H1 (cell line): ENCODE data around the gene TMEM145. TPM values are rescaled to one million over a fixed set of nuclear protein-coding genes. Genes with fewer than 3 reads are reported as not detected.
A peak's percentile ranks its signal among the peaks of the same experiment; 100 is the strongest.

Experiments
- CTCF ChIA-PET: fragments of 300-600 bp; sonication (Branson Sonifier 250); formaldehyde crosslinking; loops from one replicate; lab custom pipeline; 2021; ENCODE audit not compliant: partially characterized antibody; lab: Charles Lee
- POLR2A ChIA-PET: fragments of 300-600 bp; sonication (Branson Sonifier 250); formaldehyde crosslinking; loops from one replicate; lab custom pipeline; 2021; ENCODE audit warnings: inconsistent platforms; ENCODE audit not compliant: partially characterized antibody; lab: Charles Lee
- DNase-seq, 2 experiments: peaks; one replicate each; pipeline versions ENCODE4 v3.0.0 to v3.0.0-alpha.2; 2010 to 2022; ENCODE audit warnings: low spot score in 2 of 2, low read depth in 1 of 2, mixed read lengths in 1 of 2
- FAIRE-seq: peaks from 2 replicates; lab custom pipeline; 2011; peaks lifted over from hg19 to GRCh38; lab: Jason Lieb, UNC
- H2AFZ ChIP-seq: 2 replicates; pipeline ENCODE4 v1.8.1; 2012; ENCODE audit warnings: low read length, inconsistent platforms
- H2AK5ac ChIP-seq: 2 replicates; pipeline ENCODE4 v1.6.1; 2013; ENCODE audit warnings: low read depth, low read length
- H2BK120ac ChIP-seq: replicated peaks from 2 replicates; pipeline ENCODE3; 2013; ENCODE audit warnings: low read depth, low read length, inconsistent platforms
- H2BK12ac ChIP-seq: 2 replicates; pipeline ENCODE4 v1.6.1; 2013; ENCODE audit warnings: low read depth, low read length
- H2BK15ac ChIP-seq: 2 replicates; pipeline ENCODE4 v1.6.1; 2013; ENCODE audit warnings: low read length
- H2BK20ac ChIP-seq: 2 replicates; pipeline ENCODE4 v1.6.1; 2013; ENCODE audit warnings: low read length
- H2BK5ac ChIP-seq: 2 replicates; pipeline ENCODE4 v1.6.1; 2013; ENCODE audit warnings: low read depth, low read length
- H3K14ac ChIP-seq: 2 replicates; pipeline ENCODE4 v1.6.1; 2013; ENCODE audit warnings: inconsistent platforms; ENCODE audit not compliant: insufficient read length
- H3K18ac ChIP-seq: 2 replicates; pipeline ENCODE4 v1.6.1; 2013; ENCODE audit warnings: low read length; ENCODE audit errors: extremely low read depth
- H3K23ac ChIP-seq: 2 replicates; pipeline ENCODE4 v1.6.1; 2013; ENCODE audit warnings: inconsistent platforms; ENCODE audit not compliant: insufficient read length
- H3K23me2 ChIP-seq: 2 replicates; pipeline ENCODE4 v1.6.1; 2013; ENCODE audit warnings: low read depth, low read length
- H3K27ac ChIP-seq: 2 replicates; pipeline ENCODE4 v1.6.1; 2011; ENCODE audit warnings: low read depth, low read length, inconsistent platforms
- H3K27me3 ChIP-seq, 4 experiments: replicated peaks in 1 of 4; 1 replicate in 1 of 4; 2 replicates in 3 of 4; pipeline versions ENCODE4 v1.6.1 to v1.8.1; 2011 to 2013; ENCODE audit warnings: low read length in 3 of 4, mild to moderate bottlenecking in 3 of 4, inconsistent platforms in 2 of 4, mixed read lengths in 2 of 4, moderate library complexity in 1 of 4; ENCODE audit not compliant: control insufficient read depth in 3 of 4, insufficient read depth in 3 of 4; ENCODE audit errors: extremely low read depth in 1 of 4
- H3K36me3 ChIP-seq, 4 experiments: 2 replicates each; pipeline versions ENCODE4 v1.6.1 to v1.8.1; 2011 to 2013; ENCODE audit warnings: mild to moderate bottlenecking in 4 of 4, low read length in 3 of 4, moderate library complexity in 2 of 4, control low read depth in 1 of 4, inconsistent platforms in 1 of 4; ENCODE audit not compliant: insufficient read depth in 4 of 4, control insufficient read depth in 2 of 4
- H3K4ac ChIP-seq: replicated peaks from 2 replicates; pipeline ENCODE3; 2013; ENCODE audit warnings: low read length, low read depth, mixed read lengths, inconsistent platforms; ENCODE audit not compliant: insufficient read length
- H3K4me1 ChIP-seq, 4 experiments: replicated peaks in 1 of 4; 1 replicate in 1 of 4; 2 replicates in 3 of 4; pipeline versions ENCODE4 v1.6.1 to v1.8.1; 2011 to 2013; ENCODE audit warnings: low read length in 3 of 4, inconsistent platforms in 2 of 4, mixed read lengths in 1 of 4; ENCODE audit not compliant: insufficient read depth in 4 of 4, control insufficient read depth in 3 of 4
- H3K4me2 ChIP-seq, 2 experiments: 2 replicates each; pipeline versions ENCODE4 v1.6.1 to v1.8.1; 2011 to 2013; ENCODE audit warnings: low read depth in 2 of 2, low read length in 2 of 2, control low read depth in 1 of 2, inconsistent platforms in 1 of 2, mild to moderate bottlenecking in 1 of 2; ENCODE audit not compliant: insufficient read depth in 1 of 2
- H3K4me3 ChIP-seq, 4 experiments: fragments of 200-600, 300-600 bp in 1 of 4; sonication (generic), shearing (Covaris generic), sonication (Bioruptor Twin) in 1 of 4; 2 replicates each; pipeline versions ENCODE4 v1.5.1 to v1.8.1; 2011 to 2016; ENCODE audit warnings: low read length in 4 of 4, low read depth in 3 of 4, control low read depth in 2 of 4, inconsistent platforms in 2 of 4, mild to moderate bottlenecking in 2 of 4, mixed read lengths in 1 of 4, moderate library complexity in 1 of 4; ENCODE audit not compliant: insufficient read depth in 2 of 4; ENCODE audit errors: extremely low read depth in 1 of 4
- H3K56ac ChIP-seq: replicated peaks from 2 replicates; pipeline ENCODE3; 2013; ENCODE audit warnings: low read depth, mild to moderate bottlenecking, mixed read lengths, low read length, inconsistent platforms; ENCODE audit not compliant: insufficient read length
- H3K79me1 ChIP-seq: 2 replicates; pipeline ENCODE4 v1.6.1; 2013; ENCODE audit warnings: low read depth, low read length, control low read depth
- H3K79me2 ChIP-seq, 2 experiments: 2 replicates each; pipeline versions ENCODE4 v1.6.1 to v1.8.1; 2012 to 2013; ENCODE audit warnings: low read length in 2 of 2, mild to moderate bottlenecking in 2 of 2, inconsistent platforms in 1 of 2; ENCODE audit not compliant: insufficient read depth in 2 of 2, control insufficient read depth in 1 of 2
- H3K9ac ChIP-seq, 4 experiments: replicated peaks in 1 of 4; 1 replicate in 1 of 4; 2 replicates in 3 of 4; pipeline versions ENCODE4 v1.6.1 to v1.8.1; 2011 to 2013; ENCODE audit warnings: low read depth in 3 of 4, low read length in 3 of 4, control low read depth in 2 of 4, mild to moderate bottlenecking in 2 of 4, moderate library complexity in 2 of 4, inconsistent platforms in 1 of 4; ENCODE audit errors: extremely low read depth in 1 of 4
- H3K9me3 ChIP-seq, 2 experiments: 2 replicates each; pipeline versions ENCODE4 v1.6.1 to v1.8.1; 2012 to 2013; ENCODE audit warnings: mild to moderate bottlenecking in 2 of 2, moderate library complexity in 2 of 2, control low read depth in 1 of 2, inconsistent platforms in 1 of 2, low read depth in 1 of 2, low read length in 1 of 2, mixed read lengths in 1 of 2; ENCODE audit not compliant: insufficient read depth in 2 of 2
- H4K20me1 ChIP-seq, 2 experiments: replicated peaks in 1 of 2; 2 replicates each; pipeline versions ENCODE3 to v1.8.1; 2011 to 2013; ENCODE audit warnings: inconsistent platforms in 2 of 2, low read length in 2 of 2, mild to moderate bottlenecking in 1 of 2; ENCODE audit not compliant: insufficient read depth in 2 of 2, control insufficient read depth in 1 of 2
- H4K5ac ChIP-seq: 2 replicates; pipeline ENCODE4 v1.6.1; 2013; ENCODE audit warnings: low read length, low read depth, mixed read lengths, inconsistent platforms; ENCODE audit not compliant: insufficient read length
- H4K8ac ChIP-seq: 2 replicates; pipeline ENCODE4 v1.8.0; 2013; ENCODE audit warnings: mild to moderate bottlenecking, moderate library complexity, low read length, inconsistent platforms; ENCODE audit not compliant: insufficient read depth; ENCODE audit errors: extremely low read depth
- H4K91ac ChIP-seq: replicated peaks from 2 replicates; pipeline ENCODE3; 2013; ENCODE audit warnings: low read length, mixed read lengths, inconsistent platforms; ENCODE audit not compliant: insufficient read length
- WGBS, 2 experiments: shearing (Covaris generic) in 1 of 2; methylation state at CpG; one replicate each; pipeline versions ENCODE4 v1.1.6 to v1.1.7; 2013 to 2015; ENCODE audit warnings: low lambda C conversion rate in 2 of 2, mixed read lengths in 2 of 2, inconsistent platforms in 1 of 2, low coverage in 1 of 2, missing lambda C conversion rate in 1 of 2; ENCODE audit not compliant: insufficient replicate concordance in 2 of 2, insufficient coverage in 1 of 2, insufficient read length in 1 of 2; ENCODE audit errors: extremely low coverage in 1 of 2, missing lambda C conversion rate in 1 of 2; 5-methylcytosine and 5-hydroxymethylcytosine counted together
- polyA plus RNA-seq, 7 experiments: library from polyadenylated mRNA; depleted of rRNA in 3 of 7; stranded (reverse) in 5 of 7; unstranded in 2 of 7; fragments of >200 nt in 5 of 7; fragments of 200-250 nt in 2 of 7; gene quantifications; 1 replicate in 5 of 7; 2 replicates in 1 of 7; 4 replicates in 1 of 7; pipeline versions ENCODE4 v1.2.1 to v1.2.3, GENCODE V29; 2011 to 2013; ENCODE audit warnings: missing spikeins in 2 of 7, mixed read lengths in 2 of 7
- total RNA-seq: library from RNA; stranded (reverse); fragmentation: NEBNext Ultra II Directional; extraction: Animal tissue kit (Norgen Biotek cat#: 25700); gene quantifications from 2 replicates; pipeline ENCODE4 v1.2.1, GENCODE V29; 2021

TMEM145 gene
- total and polyA plus RNA-seq, 2 of the 8 experiments (the other 6 are each of a cell fraction or from before 2014, with no cell fraction given), result 2.3 to 4.7 TPM

GRCh38 chr19:42289556-42290041 is 23.5 kb upstream of the TMEM145 start:
- Histone ChIP-seq H3K79me1 (peaks cover 21% of the 10 kb centered on the region), H2AK5ac (no peak overlapping the region), H2BK120ac (no peak overlapping the region), H3K4me1 (peaks cover 0 to 12% (median 9%) of the 10 kb centered on the region in 4 experiments; a peak in 5 of 7 replicates), H4K20me1 (peaks cover 3 to 23% of the 10 kb centered on the region in 2 experiments), H4K91ac (no peak overlapping the region), H2BK5ac (no peak overlapping the region), H3K4me3 (no peak overlapping the region), H3K27ac (no peak overlapping the region), H2AFZ (no peak overlapping the region), H3K14ac (no peak overlapping the region), H3K4me2 (no peak overlapping the region), H3K23ac (no peak overlapping the region), H2BK15ac (no peak overlapping the region), H4K8ac (peak overlapping the region; percentile 16; the same call in 1 of the 2 replicates), H2BK20ac (no peak overlapping the region), H2BK12ac (no peak overlapping the region), H3K4ac (no peak overlapping the region), H3K18ac (no peak overlapping the region), H3K36me3 (peaks cover 13 to 64% (median 51%) of the 10 kb centered on the region in 4 experiments; a peak in 7 of 8 replicates), H4K5ac (no peak overlapping the region), H3K79me2 (peaks cover 0 to 18% of the 10 kb centered on the region in 2 experiments; a peak in 2 of 4 replicates), H3K27me3 (no peaks in the 10 kb centered on the region), H3K23me2 (peaks cover 7% of the 10 kb centered on the region), H3K9ac (no peak overlapping the region), H3K56ac (no peak overlapping the region), H3K9me3 (no peaks in the 10 kb centered on the region)
- 94% methylated on average over 8 of the region's 8 CpGs; no CpG with 5 or more reads in 1 of the 2 experiments for WGBS, 2 experiments
- CTCF ChIA-PET, result interaction anchor here (1.3 to 10.6 kb wide), 6 partner anchors 7 to 42 kb away, joined by 3 to 155 read pairs (median 8); partner anchors contain the start of gene GSK3A
- no peak for DNase-seq
- FAIRE-seq, result no peak
- POLR2A ChIA-PET, result interaction anchor here (0.7 to 3.0 kb wide), 7 partner anchors 8 to 87 kb away, joined by 3 to 18 read pairs (median 5); partner anchors contain the start of genes GSK3A and PAFAH1B3
